HG03565 (cell line): ENCODE data around the gene KCNJ6.

Source experiments
- ATAC-seq: cut with Tn5 transposase; IDR thresholded peaks from one replicate; pipeline ENCODE4 v1.9.1; 2021; ENCODE audit warnings: mild to moderate bottlenecking, moderate library complexity; ENCODE audit not compliant: unreplicated experiment

Gene KCNJ6

GRCh38 chr21:37866027-37866426 lies 50.2 kb downstream of the KCNJ6 start:
- ATAC-seq: no peak

- ATAC-seq: no peak
These were observed 51.1 kb downstream of the KCNJ6 start for GRCh38 chr21:37865156-37865555.

- ATAC-seq: no peak
These were observed 52.4 kb downstream of the KCNJ6 start for GRCh38 chr21:37863842-37864241.

GRCh38 chr21:37862536-37862935 lies 53.7 kb downstream of the KCNJ6 start:
- peak; percentile 47 for ATAC-seq

- ATAC-seq: no peak
These were observed 54.7 kb downstream of the KCNJ6 start for GRCh38 chr21:37861561-37861960.

- ATAC-seq: no peak
These were observed 55.8 kb downstream of the KCNJ6 start for GRCh38 chr21:37860416-37860815.

GRCh38 chr21:37855647-37856625 lies 60.3 kb downstream of the KCNJ6 start:
- ATAC-seq: no peak

GRCh38 chr21:37855271-37855646 lies 61.0 kb downstream of the KCNJ6 start:
- ATAC-seq: no peak

- no peak for ATAC-seq
These were observed 66.7 kb downstream of the KCNJ6 start for GRCh38 chr21:37849506-37850102.

- ATAC-seq: no peak
These were observed 67.4 kb downstream of the KCNJ6 start for GRCh38 chr21:37848721-37849490.

- no peak for ATAC-seq
These were observed 70.7 kb downstream of the KCNJ6 start for GRCh38 chr21:37845535-37845934.

GRCh38 chr21:37843191-37843590 lies 73.1 kb downstream of the KCNJ6 start:
- ATAC-seq: no peak

GRCh38 chr21:37842163-37842919 lies 73.9 kb downstream of the KCNJ6 start:
- ATAC-seq: no peak

GRCh38 chr21:37837381-37837780 lies 78.9 kb downstream of the KCNJ6 start:
- no peak for ATAC-seq

- no peak for ATAC-seq
These were observed 80.8 kb downstream of the KCNJ6 start for GRCh38 chr21:37835481-37835880.

GRCh38 chr21:37833301-37833700 lies 83.0 kb downstream of the KCNJ6 start:
- no peak for ATAC-seq

GRCh38 chr21:37829447-37829846 lies 86.8 kb downstream of the KCNJ6 start:
- ATAC-seq: no peak

GRCh38 chr21:37828991-37829390 lies 87.3 kb downstream of the KCNJ6 start:
- ATAC-seq: no peak

GRCh38 chr21:37828556-37828955 lies 87.7 kb downstream of the KCNJ6 start:
- no peak for ATAC-seq

- ATAC-seq: no peak
These were observed 88.3 kb downstream of the KCNJ6 start for GRCh38 chr21:37827913-37828312.
